AG09309 (cell line): ENCODE measurements around the gene SLC17A4.

ENCODE experiments used
- DNase-seq: peaks from one replicate; pipeline ENCODE4 v3.0.0-alpha.2; 2010; ENCODE audit warnings: low read depth
- H3K4me3 ChIP-seq: 2 replicates; pipeline ENCODE4 v1.5.1; 2011; ENCODE audit warnings: mild to moderate bottlenecking, low read depth, low read length, moderate library complexity; ENCODE audit not compliant: control insufficient read depth
- CTCF ChIP-seq: IDR thresholded peaks from 2 replicates; pipeline ENCODE4 v1.5.1; 2011; ENCODE audit warnings: mild to moderate bottlenecking, low read depth, low read length, inconsistent platforms; ENCODE audit not compliant: insufficient read depth, control insufficient read depth; ENCODE audit errors: missing control alignments

Gene SLC17A4

GRCh38 chr6:25777856-25778649 is 23.5 kb downstream of the SLC17A4 start:
- TF ChIP-seq CTCF = no peak
- DNase-seq = no peak

GRCh38 chr6:25781134-25781533 is 26.6 kb downstream of the SLC17A4 start:
- DNase-seq = no peak
- no peak overlapping the region for H3K4me3 ChIP-seq
- no peak for TF ChIP-seq CTCF

More at GRCh38 chr6:25777856-25778649, 23.5 kb downstream of the SLC17A4 start:
- no peak overlapping the region for H3K4me3 ChIP-seq

GRCh38 chr6:25787428-25787827 is 32.9 kb downstream of the SLC17A4 start:
- DNase-seq = no peak
- TF ChIP-seq CTCF = no peak
- H3K4me3 ChIP-seq = no peak overlapping the region

GRCh38 chr6:25788305-25788922 is 33.9 kb downstream of the SLC17A4 start:
- H3K4me3 ChIP-seq = no peak overlapping the region
- DNase-seq = peak; percentile 14
- TF ChIP-seq CTCF = peak; percentile 72

- no peak for DNase-seq
- no peak for TF ChIP-seq CTCF
- no peak overlapping the region for H3K4me3 ChIP-seq
Observed at GRCh38 chr6:25789475-25789874, 34.9 kb downstream of the SLC17A4 start.

- no peak overlapping the region for H3K4me3 ChIP-seq
- TF ChIP-seq CTCF = no peak
- no peak for DNase-seq
Observed at GRCh38 chr6:25792016-25792415, 37.5 kb downstream of the SLC17A4 start.
